ENCODE data around the gene CAMK2N1. TPM values are rescaled to one million over a fixed set of nuclear protein-coding genes. Genes with fewer than 3 reads are reported as not detected.

The CAMK2N1 gene
- total RNA-seq, 1 experiment from 2014 or later = 1.5 TPM

Other genes starting within 250 kb of the CAMK2N1 start
- 0.10 and 0.26 TPM in 2 replicates for gene VWA5B1, start 195.3 kb downstream of the CAMK2N1 start, total RNA-seq (2014; rRNA removed; shearing (Covaris generic))
- gene MUL1, start 21.9 kb upstream of the CAMK2N1 start, total RNA-seq (2014; rRNA removed; shearing (Covaris generic)) = 30.8 and 32.6 TPM in 2 replicates
- gene FAM43B, start 66.4 kb upstream of the CAMK2N1 start, total RNA-seq (2014; rRNA removed; shearing (Covaris generic)) = 4.1 and 6.1 TPM in 2 replicates
- gene CDA, start 102.9 kb upstream of the CAMK2N1 start, total RNA-seq (2014; rRNA removed; shearing (Covaris generic)) = 37.1 and 39.4 TPM in 2 replicates
- gene PINK1, start 147.2 kb upstream of the CAMK2N1 start, total RNA-seq (2014; rRNA removed; shearing (Covaris generic)) = 158 and 161 TPM in 2 replicates
- 554 and 563 TPM in 2 replicates for gene DDOST, start 175.2 kb upstream of the CAMK2N1 start, total RNA-seq (2014; rRNA removed; shearing (Covaris generic))
- gene KIF17, start 231.8 kb upstream of the CAMK2N1 start, total RNA-seq (2014; rRNA removed; shearing (Covaris generic)) = 3.5 and 10.1 TPM in 2 replicates
- 8.3 and 9.0 TPM in 2 replicates for gene SH2D5, start 246.5 kb upstream of the CAMK2N1 start, total RNA-seq (2014; rRNA removed; shearing (Covaris generic))

All from H7 (cell line).